Effector memory CD4-positive, alpha-beta T cell (primary cell): ENCODE data around the gene EGFR.
"Not testable (repeated sequence)": the region's sequence is repeated elsewhere in the genome, so short reads cannot be mapped to it uniquely, and the experiment has no call there.

Experiments
- DNase-seq, 3 donors: peaks; one replicate each; pipeline ENCODE4 v3.0.0-alpha.2; 2020
- H3K27ac ChIP-seq: 2 replicates; pipeline ENCODE4 v1.7.0; 2013; ENCODE audit warnings: mild to moderate bottlenecking, low read length, moderate library complexity; ENCODE audit not compliant: insufficient read depth, poor library complexity, severe bottlenecking
- H3K27me3 ChIP-seq: replicated peaks from 2 replicates; pipeline ENCODE4 v1.7.0; 2013; ENCODE audit warnings: mild to moderate bottlenecking, low read length; ENCODE audit not compliant: insufficient read depth, control insufficient read depth, poor library complexity, severe bottlenecking
- H3K36me3 ChIP-seq: 2 replicates; pipeline ENCODE4 v1.7.0; 2013; ENCODE audit warnings: mild to moderate bottlenecking, low read length, moderate library complexity; ENCODE audit not compliant: control insufficient read depth, insufficient read depth
- H3K4me1 ChIP-seq: 2 replicates; pipeline ENCODE4 v1.7.0; 2013; ENCODE audit warnings: low read length, mild to moderate bottlenecking; ENCODE audit not compliant: control insufficient read depth, insufficient read depth, poor library complexity, severe bottlenecking
- H3K4me3 ChIP-seq: 2 replicates; pipeline ENCODE4 v1.7.0; 2013; ENCODE audit warnings: low read length, low read depth, mild to moderate bottlenecking; ENCODE audit not compliant: insufficient read depth, poor library complexity, severe bottlenecking
- H3K9me3 ChIP-seq: 2 replicates; pipeline ENCODE4 v1.7.0; 2013; ENCODE audit warnings: mild to moderate bottlenecking, low read length, moderate library complexity; ENCODE audit not compliant: control insufficient read depth

The EGFR gene

GRCh38 chr7:55163733-55164132 is 144.9 kb downstream of the EGFR start:
- Histone ChIP-seq H3K27ac (no peak overlapping the region), H3K4me3 (no peak overlapping the region), H3K27me3 (no peaks in the 10 kb centered on the region), H3K4me1 (no peaks in the 10 kb centered on the region), H3K9me3 (no peaks in the 10 kb centered on the region), H3K36me3 (no peaks in the 10 kb centered on the region)
- DNase-seq = no peak

DNA sequence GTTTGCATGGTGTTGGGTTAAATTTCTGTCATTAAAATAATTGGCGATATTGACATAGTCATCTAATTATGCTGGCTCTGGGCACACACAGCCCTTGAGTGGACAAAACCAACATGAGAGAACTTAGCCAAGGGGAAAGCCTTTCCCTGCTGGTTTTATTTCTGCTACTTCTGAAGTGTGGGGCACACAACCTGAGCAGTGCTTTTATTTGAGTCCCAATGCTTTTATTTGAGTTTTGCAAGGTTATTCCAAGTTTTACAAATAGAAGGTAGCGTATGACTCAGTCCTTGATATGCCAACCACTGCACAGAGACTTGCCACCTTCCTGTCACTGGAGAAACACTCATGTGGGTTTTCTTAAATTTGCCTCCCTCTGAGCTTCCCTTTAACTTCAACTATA is 145.7 kb downstream of the EGFR start:
- no peak overlapping the region for H3K4me3 ChIP-seq
- no peaks in the 10 kb centered on the region for H3K9me3 ChIP-seq
- no peaks in the 10 kb centered on the region for H3K36me3 ChIP-seq

DNA sequence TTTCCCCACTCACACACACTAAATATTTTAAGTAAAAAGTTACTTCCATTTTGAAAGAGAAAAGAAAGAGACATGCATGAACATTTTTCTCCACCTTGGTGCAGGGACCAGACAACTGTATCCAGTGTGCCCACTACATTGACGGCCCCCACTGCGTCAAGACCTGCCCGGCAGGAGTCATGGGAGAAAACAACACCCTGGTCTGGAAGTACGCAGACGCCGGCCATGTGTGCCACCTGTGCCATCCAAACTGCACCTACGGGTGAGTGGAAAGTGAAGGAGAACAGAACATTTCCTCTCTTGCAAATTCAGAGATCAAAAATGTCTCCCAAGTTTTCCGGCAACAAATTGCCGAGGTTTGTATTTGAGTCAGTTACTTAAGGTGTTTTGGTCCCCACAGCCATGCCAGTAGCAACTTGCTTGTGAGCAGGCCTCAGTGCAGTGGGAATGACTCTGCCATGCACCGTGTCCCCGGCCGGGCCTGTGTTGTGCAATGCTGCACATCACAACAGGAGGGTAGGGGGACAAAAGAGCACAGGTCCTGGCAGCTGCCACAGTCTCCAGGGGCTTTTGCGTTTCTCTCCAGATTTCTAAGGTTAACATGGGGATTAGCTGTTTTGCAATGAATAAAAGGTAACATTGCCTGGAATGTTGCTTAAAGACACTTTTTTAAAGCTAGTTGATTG is 146.5 kb downstream of the EGFR start:
- Histone ChIP-seq H3K4me3 (no peak overlapping the region), H3K9me3 (no peaks in the 10 kb centered on the region), H3K36me3 (no peaks in the 10 kb centered on the region), H3K27ac (no peak overlapping the region), H3K4me1 (no peaks in the 10 kb centered on the region), H3K27me3 (no peaks in the 10 kb centered on the region)
- no peak for DNase-seq

More for the DNA sequence above, 145.7 kb downstream of the EGFR start:
- H3K4me1 ChIP-seq = no peaks in the 10 kb centered on the region
- H3K27me3 ChIP-seq = no peaks in the 10 kb centered on the region
- H3K27ac ChIP-seq = no peak overlapping the region
- DNase-seq = no peak

DNA sequence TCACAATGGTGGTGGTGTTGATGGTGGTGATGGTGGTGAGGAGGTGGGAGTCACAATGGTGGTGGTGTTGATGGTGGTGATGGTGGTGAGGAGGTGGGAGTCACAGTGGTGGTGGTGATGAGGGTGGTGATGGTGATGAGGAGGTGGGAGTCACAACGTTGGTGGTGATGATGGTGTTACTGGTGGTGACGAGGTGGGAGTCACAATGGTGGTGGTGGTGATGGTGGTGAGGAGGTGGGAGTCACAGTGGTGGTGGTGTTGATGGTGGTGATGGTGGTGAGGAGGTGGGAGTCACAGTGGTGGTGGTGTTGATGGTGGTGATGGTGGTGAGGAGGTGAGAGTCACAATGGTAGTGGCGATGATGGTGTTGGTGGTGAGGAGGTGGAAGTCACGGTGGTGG is 148.5 kb downstream of the EGFR start:
- H3K9me3 ChIP-seq = not testable (repeated sequence)

DNA sequence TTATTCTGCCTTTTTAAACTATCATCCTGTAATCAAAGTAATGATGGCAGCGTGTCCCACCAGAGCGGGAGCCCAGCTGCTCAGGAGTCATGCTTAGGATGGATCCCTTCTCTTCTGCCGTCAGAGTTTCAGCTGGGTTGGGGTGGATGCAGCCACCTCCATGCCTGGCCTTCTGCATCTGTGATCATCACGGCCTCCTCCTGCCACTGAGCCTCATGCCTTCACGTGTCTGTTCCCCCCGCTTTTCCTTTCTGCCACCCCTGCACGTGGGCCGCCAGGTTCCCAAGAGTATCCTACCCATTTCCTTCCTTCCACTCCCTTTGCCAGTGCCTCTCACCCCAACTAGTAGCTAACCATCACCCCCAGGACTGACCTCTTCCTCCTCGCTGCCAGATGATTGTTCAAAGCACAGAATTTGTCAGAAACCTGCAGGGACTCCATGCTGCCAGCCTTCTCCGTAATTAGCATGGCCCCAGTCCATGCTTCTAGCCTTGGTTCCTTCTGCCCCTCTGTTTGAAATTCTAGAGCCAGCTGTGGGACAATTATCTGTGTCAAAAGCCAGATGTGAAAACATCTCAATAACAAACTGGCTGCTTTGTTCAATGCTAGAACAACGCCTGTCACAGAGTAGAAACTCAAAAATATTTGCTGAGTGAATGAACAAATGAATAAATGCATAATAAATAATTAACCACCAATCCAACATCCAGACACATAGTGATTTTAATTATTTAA is 151.7 kb downstream of the EGFR start:
- Histone ChIP-seq H3K4me3 (no peak overlapping the region), H3K27me3 (no peaks in the 10 kb centered on the region), H3K27ac (no peak overlapping the region), H3K36me3 (no peaks in the 10 kb centered on the region), H3K4me1 (no peaks in the 10 kb centered on the region), H3K9me3 (no peaks in the 10 kb centered on the region)
- DNase-seq = no peak

More for the DNA sequence above, 148.5 kb downstream of the EGFR start:
- not testable (repeated sequence) for H3K27me3 ChIP-seq, H3K36me3 ChIP-seq, H3K27ac ChIP-seq, H3K4me3 ChIP-seq, DNase-seq, H3K4me1 ChIP-seq

DNA sequence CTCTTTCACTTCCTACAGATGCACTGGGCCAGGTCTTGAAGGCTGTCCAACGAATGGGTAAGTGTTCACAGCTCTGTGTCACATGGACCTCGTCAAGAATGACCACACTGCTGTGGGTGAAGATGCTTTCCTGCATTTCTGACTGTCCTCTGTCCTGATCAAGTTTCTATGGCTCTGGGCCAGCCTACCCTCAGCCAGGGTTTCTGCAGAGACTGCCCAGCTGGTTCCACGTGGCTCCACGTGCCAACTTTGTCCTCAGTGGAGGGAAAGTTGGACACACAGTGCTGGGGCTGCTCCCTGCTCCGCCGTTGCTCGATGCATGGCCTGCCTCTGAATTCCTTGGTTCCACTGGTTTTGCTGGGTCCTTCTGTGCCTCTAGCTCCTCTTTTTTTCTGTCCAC is 152.3 kb downstream of the EGFR start:
- DNase-seq = no peak
- no peak overlapping the region for H3K27ac ChIP-seq
- no peaks in the 10 kb centered on the region for H3K36me3 ChIP-seq

DNA sequence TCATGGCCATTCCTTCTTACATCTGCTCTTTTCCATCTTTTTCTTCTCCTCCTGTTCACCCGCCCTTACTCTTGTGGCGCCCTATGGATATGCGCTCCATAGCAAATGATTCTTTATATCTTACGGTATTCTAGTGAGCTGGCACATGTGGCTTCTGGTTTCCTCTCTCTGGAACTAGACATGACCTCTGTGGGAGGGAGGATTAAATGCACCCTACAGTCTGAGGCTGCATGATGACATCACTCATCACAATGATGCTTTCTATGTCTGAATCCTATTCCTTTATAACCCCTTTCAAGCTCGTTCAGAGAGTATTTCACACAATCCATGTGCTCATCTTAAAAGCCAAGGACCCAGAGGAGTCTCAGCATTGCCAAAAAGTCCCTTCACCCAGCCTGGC is 153.3 kb downstream of the EGFR start:
- DNase-seq = no peak
- Histone ChIP-seq H3K36me3 (no peaks in the 10 kb centered on the region), H3K4me3 (no peak overlapping the region), H3K4me1 (no peaks in the 10 kb centered on the region), H3K9me3 (no peaks in the 10 kb centered on the region), H3K27ac (no peak overlapping the region), H3K27me3 (no peaks in the 10 kb centered on the region)

More for the DNA sequence above, 152.3 kb downstream of the EGFR start:
- Histone ChIP-seq H3K9me3 (no peaks in the 10 kb centered on the region), H3K4me3 (no peak overlapping the region), H3K27me3 (no peaks in the 10 kb centered on the region), H3K4me1 (no peaks in the 10 kb centered on the region)

GRCh38 chr7:55172881-55173609 is 154.2 kb downstream of the EGFR start:
- Histone ChIP-seq H3K4me1 (no peaks in the 10 kb centered on the region), H3K4me3 (no peak overlapping the region), H3K9me3 (no peaks in the 10 kb centered on the region), H3K27ac (no peak overlapping the region), H3K36me3 (no peaks in the 10 kb centered on the region), H3K27me3 (no peaks in the 10 kb centered on the region)
- DNase-seq = no peak

DNA sequence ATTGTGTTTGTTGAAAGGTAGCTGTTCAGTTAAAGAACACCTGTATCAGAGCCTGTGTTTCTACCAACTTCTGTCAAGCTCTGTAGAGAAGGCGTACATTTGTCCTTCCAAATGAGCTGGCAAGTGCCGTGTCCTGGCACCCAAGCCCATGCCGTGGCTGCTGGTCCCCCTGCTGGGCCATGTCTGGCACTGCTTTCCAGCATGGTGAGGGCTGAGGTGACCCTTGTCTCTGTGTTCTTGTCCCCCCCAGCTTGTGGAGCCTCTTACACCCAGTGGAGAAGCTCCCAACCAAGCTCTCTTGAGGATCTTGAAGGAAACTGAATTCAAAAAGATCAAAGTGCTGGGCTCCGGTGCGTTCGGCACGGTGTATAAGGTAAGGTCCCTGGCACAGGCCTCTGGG is 154.9 kb downstream of the EGFR start:
- Histone ChIP-seq H3K4me1 (no peaks in the 10 kb centered on the region), H3K27ac (no peak overlapping the region), H3K9me3 (no peaks in the 10 kb centered on the region), H3K27me3 (no peaks in the 10 kb centered on the region), H3K36me3 (no peaks in the 10 kb centered on the region), H3K4me3 (no peak overlapping the region)
- DNase-seq = no peak

DNA sequence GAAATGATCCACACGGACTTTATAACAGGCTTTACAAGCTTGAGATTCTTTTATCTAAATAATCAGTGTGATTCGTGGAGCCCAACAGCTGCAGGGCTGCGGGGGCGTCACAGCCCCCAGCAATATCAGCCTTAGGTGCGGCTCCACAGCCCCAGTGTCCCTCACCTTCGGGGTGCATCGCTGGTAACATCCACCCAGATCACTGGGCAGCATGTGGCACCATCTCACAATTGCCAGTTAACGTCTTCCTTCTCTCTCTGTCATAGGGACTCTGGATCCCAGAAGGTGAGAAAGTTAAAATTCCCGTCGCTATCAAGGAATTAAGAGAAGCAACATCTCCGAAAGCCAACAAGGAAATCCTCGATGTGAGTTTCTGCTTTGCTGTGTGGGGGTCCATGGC is 155.6 kb downstream of the EGFR start:
- no peak overlapping the region for H3K27ac ChIP-seq
- H3K4me3 ChIP-seq = no peak overlapping the region
- no peaks in the 10 kb centered on the region for H3K27me3 ChIP-seq
- no peaks in the 10 kb centered on the region for H3K9me3 ChIP-seq
- no peak for DNase-seq
- H3K36me3 ChIP-seq = no peaks in the 10 kb centered on the region
- H3K4me1 ChIP-seq = no peaks in the 10 kb centered on the region
